ENCODE measurements around the gene GAST.

GAST gene

DNA sequence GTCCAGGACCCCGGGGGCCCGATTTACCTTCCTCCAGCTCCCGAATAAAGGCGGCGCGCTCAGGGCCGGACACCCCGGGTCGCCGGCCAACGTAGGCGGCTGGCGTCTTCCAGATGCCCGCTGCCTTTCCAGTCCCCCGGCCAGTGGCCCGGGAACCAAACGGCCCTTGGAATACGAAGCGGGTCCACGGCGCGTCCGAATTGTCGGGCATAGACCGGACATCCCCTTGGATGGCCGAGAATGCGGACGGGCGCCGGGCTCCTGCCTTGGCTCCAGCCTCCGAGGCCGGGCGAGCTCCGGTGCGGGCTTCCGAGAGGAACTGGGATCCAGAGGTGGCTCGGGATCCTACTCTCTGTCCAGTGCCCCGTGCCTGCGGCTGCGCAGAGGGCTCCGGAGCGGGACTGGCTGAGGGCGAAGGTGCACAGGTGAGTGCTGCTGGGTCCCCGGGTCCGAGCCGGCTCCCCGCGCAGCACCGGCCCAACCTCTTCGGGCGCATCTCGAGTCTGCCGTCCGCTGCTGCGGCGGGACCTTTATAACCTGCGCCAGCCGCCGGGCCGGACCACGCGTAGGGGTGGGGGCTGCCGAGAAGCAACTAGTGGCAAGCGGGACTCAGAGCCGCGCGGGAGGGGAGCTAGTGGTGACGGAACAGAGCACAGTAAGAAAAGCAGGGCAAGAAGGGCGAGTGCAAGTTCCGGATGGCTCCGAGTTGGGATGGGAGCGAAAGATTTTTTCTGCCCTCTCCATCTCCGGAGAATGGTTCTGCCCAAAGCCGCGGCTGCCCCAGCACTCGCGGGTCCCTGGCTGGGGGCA is 22.2 kb downstream of the GAST start, which contains the start of gene HAP1:
Gene HAP1, minus strand, starts transcription at position 505 of the 810 bp plus-strand sequence. Its CDS starts 9 bp downstream, at position 496.
- H3K4me3 ChIP-seq (ENCODE audit: insufficient read depth, low read length, poor library complexity, severe bottlenecking) = no peak within 1 kb of the TSS

DNA sequence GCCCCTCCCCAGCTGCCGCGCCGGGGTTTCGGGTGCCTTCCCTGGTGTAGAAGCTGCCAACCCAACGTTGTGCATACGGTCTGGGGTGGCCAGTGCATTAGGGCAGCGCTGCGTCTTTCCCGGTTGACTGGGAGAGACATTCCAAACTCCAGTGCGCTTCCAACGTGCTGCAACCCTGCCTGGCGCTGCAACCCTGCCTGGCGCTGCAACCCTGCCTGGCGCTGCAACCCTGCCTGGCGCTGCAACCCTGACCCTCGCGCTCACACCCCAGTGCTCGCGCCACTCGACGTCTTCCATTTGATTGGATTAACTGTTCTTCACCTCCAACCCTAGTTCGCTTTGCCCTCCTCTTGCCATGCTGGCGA is 22.8 kb downstream of the GAST start:
- H3F3A ChIP-seq (ENCODE audit: insufficient read depth) = no peaks in the 10 kb centered on the region
- H3K9ac ChIP-seq (ENCODE audit: low read length) = no peak overlapping the region
- H3K36me3 ChIP-seq (ENCODE audit: low read length) = no peaks in the 10 kb centered on the region
- H3K4me2 ChIP-seq (ENCODE audit: low read depth, low read length, poor library complexity, severe bottlenecking) = no peak overlapping the region
- no peaks in the 10 kb centered on the region for H3K9me3 ChIP-seq (ENCODE audit: insufficient read depth, low read length)
- no peak overlapping the region for H2AFZ ChIP-seq (ENCODE audit: low read depth, low read length, severe bottlenecking)
- no peaks in the 10 kb centered on the region for H4K20me1 ChIP-seq (ENCODE audit: low read depth, low read length)
- H3K27ac ChIP-seq (ENCODE audit: low read depth, low read length) = no peak overlapping the region
- H3K4me3 ChIP-seq (ENCODE audit: insufficient read depth, low read length, poor library complexity, severe bottlenecking) = no peak overlapping the region
- H3K9me2 ChIP-seq (replicated peaks; ENCODE audit: insufficient read depth, low read length) = no peaks in the 10 kb centered on the region
- H3K27me3 ChIP-seq (ENCODE audit: low read length) = no peaks in the 10 kb centered on the region
- H3K79me2 ChIP-seq (ENCODE audit: insufficient read depth, low read length) = no peaks in the 10 kb centered on the region
- no peak for TF ChIP-seq EZH2phosphoT487 (conservative IDR thresholded peaks at IDR 0.05; ENCODE audit: low read length)

More for the DNA sequence above, 22.2 kb downstream of the GAST start, which contains the start of gene HAP1:
- Histone ChIP-seq H4K20me1 (ENCODE audit: low read depth, low read length) (no peaks in the 10 kb centered on the region), H3K27me3 (ENCODE audit: low read length) (no peaks in the 10 kb centered on the region), H3K79me2 (ENCODE audit: insufficient read depth, low read length) (no peaks in the 10 kb centered on the region), H3K4me2 (ENCODE audit: low read depth, low read length, poor library complexity, severe bottlenecking) (no peak within 1 kb of the TSS), H3K36me3 (ENCODE audit: low read length) (no peaks in the 10 kb centered on the region), H3K27ac (ENCODE audit: low read depth, low read length) (no peak within 1 kb of the TSS), H3K9me2 (replicated peaks; ENCODE audit: insufficient read depth, low read length) (no peaks in the 10 kb centered on the region), H3K9me3 (ENCODE audit: insufficient read depth, low read length) (no peaks in the 10 kb centered on the region), H3K9ac (ENCODE audit: low read length) (no peak within 1 kb of the TSS), H2AFZ (ENCODE audit: low read depth, low read length, severe bottlenecking) (no peak within 1 kb of the TSS), H3F3A (ENCODE audit: insufficient read depth) (no peaks in the 10 kb centered on the region)
- no peak for TF ChIP-seq EZH2phosphoT487 (conservative IDR thresholded peaks at IDR 0.05; ENCODE audit: low read length)
- TF ChIP-seq, protein P1, sequence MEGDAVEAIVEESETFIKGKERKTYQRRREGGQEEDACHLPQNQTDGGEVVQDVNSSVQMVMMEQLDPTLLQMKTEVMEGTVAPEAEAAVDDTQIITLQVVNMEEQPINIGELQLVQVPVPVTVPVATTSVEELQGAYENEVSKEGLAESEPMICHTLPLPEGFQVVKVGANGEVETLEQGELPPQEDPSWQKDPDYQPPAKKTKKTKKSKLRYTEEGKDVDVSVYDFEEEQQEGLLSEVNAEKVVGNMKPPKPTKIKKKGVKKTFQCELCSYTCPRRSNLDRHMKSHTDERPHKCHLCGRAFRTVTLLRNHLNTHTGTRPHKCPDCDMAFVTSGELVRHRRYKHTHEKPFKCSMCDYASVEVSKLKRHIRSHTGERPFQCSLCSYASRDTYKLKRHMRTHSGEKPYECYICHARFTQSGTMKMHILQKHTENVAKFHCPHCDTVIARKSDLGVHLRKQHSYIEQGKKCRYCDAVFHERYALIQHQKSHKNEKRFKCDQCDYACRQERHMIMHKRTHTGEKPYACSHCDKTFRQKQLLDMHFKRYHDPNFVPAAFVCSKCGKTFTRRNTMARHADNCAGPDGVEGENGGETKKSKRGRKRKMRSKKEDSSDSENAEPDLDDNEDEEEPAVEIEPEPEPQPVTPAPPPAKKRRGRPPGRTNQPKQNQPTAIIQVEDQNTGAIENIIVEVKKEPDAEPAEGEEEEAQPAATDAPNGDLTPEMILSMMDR (IDR thresholded peaks at IDR 0.05; ENCODE audit: insufficient read depth, low read length, poor library complexity, severe bottlenecking) = no peak

DNA sequence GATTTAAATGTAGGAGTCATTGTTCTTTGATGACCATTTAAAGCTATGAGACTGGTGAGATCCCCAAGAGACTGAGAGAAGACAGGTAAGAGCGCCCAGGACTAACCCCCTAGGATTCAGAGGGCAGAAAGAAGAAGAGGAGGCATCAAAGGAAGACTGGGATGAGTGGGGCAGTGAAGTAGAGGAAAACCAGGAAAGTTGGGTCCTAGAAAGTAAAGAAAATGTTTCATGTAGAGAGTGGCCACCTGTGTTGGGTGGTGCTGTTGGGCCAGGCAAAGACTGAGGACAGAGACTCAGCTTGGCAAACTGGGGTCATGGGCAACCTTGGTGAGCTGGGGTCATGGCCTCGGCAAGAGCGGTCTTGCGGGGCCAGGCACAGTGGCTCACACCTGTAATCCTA is 23.6 kb downstream of the GAST start:
- Histone ChIP-seq H3K4me3 (ENCODE audit: insufficient read depth, low read length, poor library complexity, severe bottlenecking) (no peak overlapping the region), H3K9me2 (replicated peaks; ENCODE audit: insufficient read depth, low read length) (no peaks in the 10 kb centered on the region), H3K36me3 (ENCODE audit: low read length) (no peaks in the 10 kb centered on the region), H4K20me1 (ENCODE audit: low read depth, low read length) (no peaks in the 10 kb centered on the region), H3K9me3 (ENCODE audit: insufficient read depth, low read length) (no peaks in the 10 kb centered on the region), H2AFZ (ENCODE audit: low read depth, low read length, severe bottlenecking) (no peak overlapping the region), H3F3A (ENCODE audit: insufficient read depth) (no peaks in the 10 kb centered on the region), H3K27ac (ENCODE audit: low read depth, low read length) (no peak overlapping the region), H3K79me2 (ENCODE audit: insufficient read depth, low read length) (no peaks in the 10 kb centered on the region), H3K27me3 (ENCODE audit: low read length) (no peaks in the 10 kb centered on the region), H3K4me2 (ENCODE audit: low read depth, low read length, poor library complexity, severe bottlenecking) (no peak overlapping the region), H3K9ac (ENCODE audit: low read length) (no peak overlapping the region)
- no peak for TF ChIP-seq EZH2phosphoT487 (conservative IDR thresholded peaks at IDR 0.05; ENCODE audit: low read length)
- TF ChIP-seq, protein P1 (IDR thresholded peaks at IDR 0.05; ENCODE audit: insufficient read depth, low read length, poor library complexity, severe bottlenecking) = no peak
